Activated naive CD8-positive, alpha-beta T cell treated with anti-CD3 and anti-CD28 coated beads, Interleukin-2, amount 10 ng/mL, durations not matched to agents 7 days and 5 days (primary cell): ENCODE data around the gene MTHFS. TPM values are rescaled to one million over a fixed set of nuclear protein-coding genes. Genes with fewer than 3 reads are reported as not detected.
A peak's percentile ranks its signal among the peaks of the same experiment; 100 is the strongest.
"Not testable (repeated sequence)": the region's sequence is repeated elsewhere in the genome, so short reads cannot be mapped to it uniquely, and the experiment has no call there.

Source experiments
- ATAC-seq: fragments of 150-1000 bp; cut with Tn5 transposase; one replicate; pipeline ENCODE4 v1.10.0; 2021; ENCODE audit warnings: low read depth, moderate library complexity
- POLR2A ChIA-PET: fragments of 350-600 bp; sonication (Branson Sonifier 250); formaldehyde crosslinking; loops from one replicate; lab custom pipeline; 2021; ENCODE audit warnings: antibody characterized with exemption; lab: Charles Lee
- DNase-seq: peaks from one replicate; pipeline ENCODE4 v3.0.0; 2021
- H3K27ac Mint-ChIP-seq: one replicate; pipeline ENCODE4 v1.8.0; 2022; ENCODE audit warnings: mild to moderate bottlenecking, mixed read lengths
- H3K27me3 Mint-ChIP-seq: one replicate; pipeline ENCODE4 v1.8.0; 2022; ENCODE audit warnings: mild to moderate bottlenecking, moderate library complexity, mixed read lengths
- H3K36me3 Mint-ChIP-seq: one replicate; pipeline ENCODE4 v1.8.0; 2021; ENCODE audit warnings: mild to moderate bottlenecking, mixed read lengths
- H3K4me1 Mint-ChIP-seq: one replicate; pipeline ENCODE4 v1.8.0; 2021; ENCODE audit warnings: mixed read lengths
- H3K4me3 Mint-ChIP-seq: one replicate; pipeline ENCODE4 v1.8.0; 2022; ENCODE audit warnings: mild to moderate bottlenecking, moderate library complexity, mixed read lengths
- H3K9me3 Mint-ChIP-seq: one replicate; pipeline ENCODE4 v1.8.0; 2021; ENCODE audit warnings: mixed read lengths
- total RNA-seq, 2 experiments: library from RNA; stranded (reverse); gene quantifications; one replicate each; pipeline ENCODE4 v1.2.3, GENCODE V29; 2021

MTHFS gene
- total RNA-seq: 10 to 100 TPM; 31.5 to 32.0 TPM

GRCh38 chr15:79896634-79897379 is at the start of gene MTHFS:
Gene MTHFS (minus strand): TSS chr15:79897014. CDS start chr15:79896988, 26 bp downstream.
- DNase-seq (peak; percentile 85), ATAC-seq (peak; percentile 87)
- POLR2A ChIA-PET: interaction anchor here (0.6 to 5.7 kb wide), 13 partner anchors 9 to 264 kb away, joined by 3 to 94 read pairs (median 5); partner anchors contain the start of gene BCL2A1
- peak within 1 kb of the TSS; percentile 96 for H3K27ac Mint-ChIP-seq
- peaks cover 25% of the 10 kb centered on the region for H3K4me1 Mint-ChIP-seq
- H3K27me3 Mint-ChIP-seq: no peaks in the 10 kb centered on the region
- H3K36me3 Mint-ChIP-seq: peaks cover 26% of the 10 kb centered on the region
- peak within 1 kb of the TSS; percentile 95 for H3K4me3 Mint-ChIP-seq
- no peaks in the 10 kb centered on the region for H3K9me3 Mint-ChIP-seq

GRCh38 chr15:79944622-79945021 is 47.8 kb upstream of the MTHFS start:
- no peak for ATAC-seq
- Mint-ChIP-seq H3K27ac (no peak overlapping the region), H3K36me3 (peaks cover 3% of the 10 kb centered on the region), H3K27me3 (no peaks in the 10 kb centered on the region), H3K4me1 (peaks cover 8% of the 10 kb centered on the region), H3K9me3 (peaks cover 3% of the 10 kb centered on the region), H3K4me3 (no peak overlapping the region)
- POLR2A ChIA-PET: interaction anchor here (1.2 kb wide), 1 partner anchor 21 kb away, joined by 4 read pairs; no protein-coding TSS in a partner anchor
- DNase-seq: no peak

- H3K4me1 Mint-ChIP-seq: peaks cover 6% of the 10 kb centered on the region
- no peak for ATAC-seq
- no peak overlapping the region for H3K27ac Mint-ChIP-seq
- peaks cover 2% of the 10 kb centered on the region for H3K9me3 Mint-ChIP-seq
- H3K4me3 Mint-ChIP-seq: no peak overlapping the region
- POLR2A ChIA-PET: interaction anchor here (1.2 kb wide), 1 partner anchor 20 kb away, joined by 4 read pairs; no protein-coding TSS in a partner anchor
- DNase-seq: no peak
- H3K27me3 Mint-ChIP-seq: peaks cover 2% of the 10 kb centered on the region
- H3K36me3 Mint-ChIP-seq: peaks cover 1% of the 10 kb centered on the region
These were observed 47.0 kb upstream of the MTHFS start for GRCh38 chr15:79943820-79944219.

- POLR2A ChIA-PET: no interaction called here
- peaks cover 2% of the 10 kb centered on the region for H3K9me3 Mint-ChIP-seq
- peaks cover 2% of the 10 kb centered on the region for H3K27me3 Mint-ChIP-seq
- DNase-seq: no peak
- no peak overlapping the region for H3K27ac Mint-ChIP-seq
- no peaks in the 10 kb centered on the region for H3K4me1 Mint-ChIP-seq
- no peak overlapping the region for H3K4me3 Mint-ChIP-seq
- no peaks in the 10 kb centered on the region for H3K36me3 Mint-ChIP-seq
- ATAC-seq: no peak
These were observed 46.1 kb upstream of the MTHFS start for GRCh38 chr15:79942741-79943481.

GRCh38 chr15:79939399-79939798 is 42.6 kb upstream of the MTHFS start:
- H3K4me3 Mint-ChIP-seq: no peak overlapping the region
- H3K9me3 Mint-ChIP-seq: no peaks in the 10 kb centered on the region
- DNase-seq (no peak), ATAC-seq (no peak)
- H3K4me1 Mint-ChIP-seq: no peaks in the 10 kb centered on the region
- POLR2A ChIA-PET: no interaction called here
- no peaks in the 10 kb centered on the region for H3K36me3 Mint-ChIP-seq
- peaks cover 2% of the 10 kb centered on the region for H3K27me3 Mint-ChIP-seq
- H3K27ac Mint-ChIP-seq: no peak overlapping the region

- Mint-ChIP-seq H3K36me3 (no peaks in the 10 kb centered on the region), H3K27me3 (peaks cover 2% of the 10 kb centered on the region), H3K4me1 (peaks cover 8% of the 10 kb centered on the region), H3K4me3 (no peak overlapping the region), H3K9me3 (no peaks in the 10 kb centered on the region), H3K27ac (no peak overlapping the region)
- ATAC-seq (no peak), DNase-seq (no peak)
- POLR2A ChIA-PET: no interaction called here
These were observed 41.3 kb upstream of the MTHFS start for GRCh38 chr15:79938143-79938542.

GRCh38 chr15:79935556-79936201 is 38.9 kb upstream of the MTHFS start:
- POLR2A ChIA-PET, H3K36me3 Mint-ChIP-seq, H3K4me3 Mint-ChIP-seq, H3K27me3 Mint-ChIP-seq, H3K27ac Mint-ChIP-seq, DNase-seq, ATAC-seq, H3K9me3 Mint-ChIP-seq: not testable (repeated sequence)
- H3K4me1 Mint-ChIP-seq: peaks cover 11% of the 10 kb centered on the region

GRCh38 chr15:79933231-79933630 is 36.4 kb upstream of the MTHFS start:
- Mint-ChIP-seq H3K4me1 (peaks cover 11% of the 10 kb centered on the region), H3K36me3 (no peaks in the 10 kb centered on the region), H3K4me3 (no peak overlapping the region), H3K27me3 (peaks cover 22% of the 10 kb centered on the region), H3K9me3 (peaks cover 1% of the 10 kb centered on the region), H3K27ac (no peak overlapping the region)
- DNase-seq (no peak), ATAC-seq (peak; percentile 42)
- POLR2A ChIA-PET: no interaction called here

- ATAC-seq (no peak), DNase-seq (no peak)
- H3K4me3 Mint-ChIP-seq: no peak overlapping the region
- peaks cover 1% of the 10 kb centered on the region for H3K9me3 Mint-ChIP-seq
- H3K36me3 Mint-ChIP-seq: no peaks in the 10 kb centered on the region
- no peak overlapping the region for H3K27ac Mint-ChIP-seq
- peaks cover 22% of the 10 kb centered on the region for H3K27me3 Mint-ChIP-seq
- H3K4me1 Mint-ChIP-seq: peaks cover 11% of the 10 kb centered on the region
- POLR2A ChIA-PET: interaction anchor here (1.5 kb wide), 1 partner anchor 9 kb away, joined by 8 read pairs; no protein-coding TSS in a partner anchor
These were observed 35.6 kb upstream of the MTHFS start for GRCh38 chr15:79932447-79932846.

GRCh38 chr15:79930516-79930915 is 33.7 kb upstream of the MTHFS start:
- peaks cover 3% of the 10 kb centered on the region for H3K9me3 Mint-ChIP-seq
- no peak overlapping the region for H3K27ac Mint-ChIP-seq
- peaks cover 4% of the 10 kb centered on the region for H3K36me3 Mint-ChIP-seq
- peaks cover 22% of the 10 kb centered on the region for H3K27me3 Mint-ChIP-seq
- no peak for DNase-seq
- peaks cover 11% of the 10 kb centered on the region for H3K4me1 Mint-ChIP-seq
- no peak overlapping the region for H3K4me3 Mint-ChIP-seq
- ATAC-seq: no peak
- POLR2A ChIA-PET: no interaction called here

- no peak overlapping the region for H3K27ac Mint-ChIP-seq
- POLR2A ChIA-PET: no interaction called here
These were observed 32.6 kb upstream of the MTHFS start for GRCh38 chr15:79929412-79929811.

GRCh38 chr15:79926116-79926515 is 29.3 kb upstream of the MTHFS start:
- ATAC-seq, H3K9me3 Mint-ChIP-seq, H3K27ac Mint-ChIP-seq, POLR2A ChIA-PET, H3K4me3 Mint-ChIP-seq, DNase-seq: not testable (repeated sequence)
- Mint-ChIP-seq H3K4me1 (peaks cover 15% of the 10 kb centered on the region), H3K36me3 (peaks cover 24% of the 10 kb centered on the region), H3K27me3 (peaks cover 17% of the 10 kb centered on the region)

More at GRCh38 chr15:79929412-79929811, 32.6 kb upstream of the MTHFS start:
- Mint-ChIP-seq H3K36me3 (peaks cover 7% of the 10 kb centered on the region), H3K4me1 (peaks cover 12% of the 10 kb centered on the region), H3K4me3 (no peak overlapping the region), H3K9me3 (peaks cover 3% of the 10 kb centered on the region), H3K27me3 (peaks cover 22% of the 10 kb centered on the region)
- ATAC-seq (no peak), DNase-seq (no peak)

GRCh38 chr15:79924379-79924778 is 27.6 kb upstream of the MTHFS start:
- no peak for ATAC-seq
- H3K36me3 Mint-ChIP-seq: peaks cover 40% of the 10 kb centered on the region
- no peak for DNase-seq
- peak overlapping the region; percentile 60 for H3K4me3 Mint-ChIP-seq
- peaks cover 15% of the 10 kb centered on the region for H3K4me1 Mint-ChIP-seq
- H3K9me3 Mint-ChIP-seq: peaks cover 9% of the 10 kb centered on the region
- peak overlapping the region; percentile 30 for H3K27ac Mint-ChIP-seq
- peaks cover 9% of the 10 kb centered on the region for H3K27me3 Mint-ChIP-seq
- POLR2A ChIA-PET: no interaction called here
